ENCODE results near the gene NLGN1.

NLGN1 gene

GRCh38 chr3:173639098-173639497, 241.6 kb downstream of the NLGN1 start:
- DNase-seq (ENCODE audit: low read depth): no peak

GRCh38 chr3:173641696-173642095, 244.2 kb downstream of the NLGN1 start:
- DNase-seq (ENCODE audit: low read depth): no peak

GRCh38 chr3:173644086-173645082, 246.8 kb downstream of the NLGN1 start:
- DNase-seq (ENCODE audit: low read depth): no peak

GRCh38 chr3:173650596-173650995, 253.1 kb downstream of the NLGN1 start:
- no peak for DNase-seq (ENCODE audit: low read depth)

- DNase-seq (ENCODE audit: low read depth): no peak
Measured at GRCh38 chr3:173652093-173652492, 254.5 kb downstream of the NLGN1 start.

GRCh38 chr3:173653781-173654180, 256.2 kb downstream of the NLGN1 start:
- no peak for DNase-seq (ENCODE audit: low read depth)

GRCh38 chr3:173659972-173660371, 262.4 kb downstream of the NLGN1 start:
- no peak for DNase-seq (ENCODE audit: low read depth)

GRCh38 chr3:173660645-173661299, 263.2 kb downstream of the NLGN1 start:
- no peak for DNase-seq (ENCODE audit: low read depth)

- no peak for DNase-seq (ENCODE audit: low read depth)
Measured at GRCh38 chr3:173663696-173664111, 266.2 kb downstream of the NLGN1 start.

- DNase-seq (ENCODE audit: low read depth): no peak
Measured at GRCh38 chr3:173676094-173676493, 278.6 kb downstream of the NLGN1 start.

- no peak for DNase-seq (ENCODE audit: low read depth)
Measured at GRCh38 chr3:173681188-173681678, 283.7 kb downstream of the NLGN1 start.

- no peak for DNase-seq (ENCODE audit: low read depth)
Measured at GRCh38 chr3:173685456-173685855, 287.9 kb downstream of the NLGN1 start.

GRCh38 chr3:173688216-173688842, 290.8 kb downstream of the NLGN1 start:
- no peak for DNase-seq (ENCODE audit: low read depth)

- no peak for DNase-seq (ENCODE audit: low read depth)
Measured at GRCh38 chr3:173690542-173691180, 293.1 kb downstream of the NLGN1 start.

- DNase-seq (ENCODE audit: low read depth): no peak
Measured at GRCh38 chr3:173699353-173699752, 301.8 kb downstream of the NLGN1 start.

GRCh38 chr3:173700336-173700735, 302.8 kb downstream of the NLGN1 start:
- no peak for DNase-seq (ENCODE audit: low read depth)

GRCh38 chr3:173702561-173702960, 305.0 kb downstream of the NLGN1 start:
- no peak for DNase-seq (ENCODE audit: low read depth)

- DNase-seq (ENCODE audit: low read depth): no peak
Measured at GRCh38 chr3:173703771-173704170, 306.2 kb downstream of the NLGN1 start.

- DNase-seq (ENCODE audit: low read depth): no peak
Measured at GRCh38 chr3:173706630-173707029, 309.1 kb downstream of the NLGN1 start.

GRCh38 chr3:173708191-173708590, 310.6 kb downstream of the NLGN1 start:
- DNase-seq (ENCODE audit: low read depth): no peak

- no peak for DNase-seq (ENCODE audit: low read depth)
Measured at GRCh38 chr3:173709026-173709425, 311.5 kb downstream of the NLGN1 start.

GRCh38 chr3:173711619-173712018, 314.1 kb downstream of the NLGN1 start:
- DNase-seq (ENCODE audit: low read depth): no peak

Measured in stimulated activated CD8-positive, alpha-beta memory T cell treated with anti-CD3 and anti-CD28 coated beads, Interleukin-12 subunit alpha, Interleukin-12 subunit beta, amount 100 ng/mL, for 1 hour (primary cell).